OCI-LY1 (cell line): ENCODE results near the gene CELA2A.
"Not testable (repeated sequence)": the region's sequence is repeated elsewhere in the genome, so short reads cannot be mapped to it uniquely, and the experiment has no call there.

Experiments
- H2AFZ ChIP-seq: fragments of 200-600 bp; sonication (generic), shearing (Covaris generic); 2 replicates; pipeline ENCODE4 v1.6.0; 2014; ENCODE audit warnings: antibody characterized with exemption, mild to moderate bottlenecking, low read length
- H3F3A ChIP-seq: fragments of 200-600 bp; sonication (generic), shearing (Covaris generic); 2 replicates; pipeline ENCODE4 v1.6.0; 2014; ENCODE audit warnings: mild to moderate bottlenecking, antibody characterized with exemption, low read length, moderate library complexity; ENCODE audit not compliant: insufficient read depth
- H3K27ac ChIP-seq: fragments of 200-600 bp; sonication (generic); 2 replicates; pipeline ENCODE4 v1.5.1; 2014; ENCODE audit warnings: low read length, mixed run types, mild to moderate bottlenecking, low read depth; ENCODE audit not compliant: poor library complexity, severe bottlenecking
- H3K27me3 ChIP-seq: fragments of 200-600 bp; sonication (generic); 2 replicates; pipeline ENCODE4 v1.6.0; 2014; ENCODE audit warnings: antibody characterized with exemption, mild to moderate bottlenecking, low read length, moderate library complexity; ENCODE audit not compliant: insufficient read depth
- H3K36me3 ChIP-seq: fragments of 200-600 bp; sonication (generic); 2 replicates; pipeline ENCODE4 v1.6.1; 2014; ENCODE audit warnings: mild to moderate bottlenecking, antibody characterized with exemption, low read length, moderate library complexity, mixed read lengths; ENCODE audit not compliant: insufficient read depth
- H3K4me1 ChIP-seq: fragments of 200-600 bp; sonication (generic); 2 replicates; pipeline ENCODE4 v1.5.1; 2014; ENCODE audit warnings: mild to moderate bottlenecking, low read length, moderate library complexity; ENCODE audit not compliant: insufficient read depth, severe bottlenecking
- H3K4me2 ChIP-seq: fragments of 200-600 bp; sonication (generic), shearing (Covaris generic); 2 replicates; pipeline ENCODE4 v1.6.1; 2014; ENCODE audit warnings: low read length
- H3K4me3 ChIP-seq: fragments of 200-600 bp; sonication (generic); 2 replicates; pipeline ENCODE4 v1.5.1; 2014; ENCODE audit warnings: low read length, low read depth, mild to moderate bottlenecking, mixed read lengths; ENCODE audit not compliant: poor library complexity, severe bottlenecking
- H3K79me2 ChIP-seq: fragments of 200-600 bp; shearing (Covaris generic); 2 replicates; pipeline ENCODE4 v1.6.1; 2016; ENCODE audit warnings: mixed run types, low read length, mixed read lengths; ENCODE audit not compliant: insufficient read depth
- H3K9ac ChIP-seq: fragments of 200-600 bp; sonication (generic), shearing (Covaris generic); 2 replicates; pipeline ENCODE4 v1.6.1; 2014; ENCODE audit warnings: mild to moderate bottlenecking, low read length, mixed read lengths
- H3K9me2 ChIP-seq: fragments of 200-600 bp; sonication (generic), shearing (Covaris generic); 2 replicates; pipeline ENCODE4 v1.6.1; 2014; ENCODE audit warnings: low read depth, mild to moderate bottlenecking, low read length, mixed read lengths
- H3K9me3 ChIP-seq: fragments of 200-600 bp; shearing (Covaris generic); 2 replicates; pipeline ENCODE4 v1.6.1; 2014; ENCODE audit warnings: low read length, mixed read lengths
- H4K20me1 ChIP-seq: fragments of 200-600 bp; sonication (generic), shearing (Covaris generic); 2 replicates; pipeline ENCODE4 v1.6.0; 2016; ENCODE audit warnings: mild to moderate bottlenecking, low read length; ENCODE audit not compliant: insufficient read depth
- EZH2 ChIP-seq: fragments of 200-600 bp; sonication (generic), shearing (Covaris generic); IDR thresholded peaks from 2 replicates; pipeline ENCODE4 v1.8.0; 2017; ENCODE audit warnings: borderline replicate concordance, mixed run types, mild to moderate bottlenecking, antibody characterized with exemption, low read length, moderate library complexity, mixed read lengths
- TF ChIP-seq, protein P1 (sequence below): fragments of 200-600 bp; sonication (generic), shearing (Covaris generic); IDR thresholded peaks from 2 replicates; pipeline ENCODE4 v1.5.1; 2017; ENCODE audit warnings: mild to moderate bottlenecking, antibody characterized with exemption, low read length, moderate library complexity, mixed read lengths

Gene CELA2A

GRCh38 chr1:15459771-15460707 is 3.5 kb downstream of the CELA2A start:
- Histone ChIP-seq H3K27ac (no peak overlapping the region), H2AFZ (no peak overlapping the region), H3K4me2 (no peak overlapping the region)

DNA sequence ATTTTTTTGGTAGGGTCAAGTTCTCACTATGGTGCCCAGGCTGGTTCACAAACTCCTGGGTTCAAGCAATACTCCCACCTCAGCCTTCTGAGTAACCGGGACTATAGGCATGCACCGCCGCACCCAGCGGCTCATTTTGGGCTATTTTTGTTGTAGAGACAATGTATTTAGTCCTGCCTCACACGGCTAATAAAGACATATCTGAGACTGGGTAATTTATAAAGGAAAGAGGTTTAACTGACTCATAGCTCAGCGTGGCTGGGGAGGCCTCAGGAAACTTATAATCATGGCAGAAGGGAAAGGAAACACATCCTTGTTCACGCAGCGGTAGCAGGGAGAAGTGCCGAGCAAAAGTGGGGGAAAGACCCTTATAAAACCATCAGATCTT is 4.2 kb downstream of the CELA2A start:
- Histone ChIP-seq H3K4me1 (no peaks in the 10 kb centered on the region), H3K9me2 (no peaks in the 10 kb centered on the region), H3K79me2 (no peaks in the 10 kb centered on the region), H4K20me1 (no peaks in the 10 kb centered on the region), H3K9me3 (no peaks in the 10 kb centered on the region), H3K4me2 (no peak overlapping the region), H3K9ac (no peak overlapping the region), H3K4me3 (no peak overlapping the region), H3K27ac (no peak overlapping the region), H2AFZ (no peak overlapping the region), H3K27me3 (no peaks in the 10 kb centered on the region), H3F3A (no peaks in the 10 kb centered on the region), H3K36me3 (no peaks in the 10 kb centered on the region)
- no peak for TF ChIP-seq EZH2
- TF ChIP-seq, protein P1, sequence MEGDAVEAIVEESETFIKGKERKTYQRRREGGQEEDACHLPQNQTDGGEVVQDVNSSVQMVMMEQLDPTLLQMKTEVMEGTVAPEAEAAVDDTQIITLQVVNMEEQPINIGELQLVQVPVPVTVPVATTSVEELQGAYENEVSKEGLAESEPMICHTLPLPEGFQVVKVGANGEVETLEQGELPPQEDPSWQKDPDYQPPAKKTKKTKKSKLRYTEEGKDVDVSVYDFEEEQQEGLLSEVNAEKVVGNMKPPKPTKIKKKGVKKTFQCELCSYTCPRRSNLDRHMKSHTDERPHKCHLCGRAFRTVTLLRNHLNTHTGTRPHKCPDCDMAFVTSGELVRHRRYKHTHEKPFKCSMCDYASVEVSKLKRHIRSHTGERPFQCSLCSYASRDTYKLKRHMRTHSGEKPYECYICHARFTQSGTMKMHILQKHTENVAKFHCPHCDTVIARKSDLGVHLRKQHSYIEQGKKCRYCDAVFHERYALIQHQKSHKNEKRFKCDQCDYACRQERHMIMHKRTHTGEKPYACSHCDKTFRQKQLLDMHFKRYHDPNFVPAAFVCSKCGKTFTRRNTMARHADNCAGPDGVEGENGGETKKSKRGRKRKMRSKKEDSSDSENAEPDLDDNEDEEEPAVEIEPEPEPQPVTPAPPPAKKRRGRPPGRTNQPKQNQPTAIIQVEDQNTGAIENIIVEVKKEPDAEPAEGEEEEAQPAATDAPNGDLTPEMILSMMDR = no peak

More at GRCh38 chr1:15459771-15460707, 3.5 kb downstream of the CELA2A start:
- Histone ChIP-seq H3K27me3 (no peaks in the 10 kb centered on the region), H4K20me1 (no peaks in the 10 kb centered on the region), H3K36me3 (no peaks in the 10 kb centered on the region), H3F3A (no peaks in the 10 kb centered on the region), H3K9me3 (no peaks in the 10 kb centered on the region), H3K9ac (no peak overlapping the region), H3K4me3 (no peak overlapping the region), H3K4me1 (no peaks in the 10 kb centered on the region), H3K9me2 (no peaks in the 10 kb centered on the region), H3K79me2 (no peaks in the 10 kb centered on the region)
- TF ChIP-seq, protein P1 = no peak
- TF ChIP-seq EZH2 = no peak

DNA sequence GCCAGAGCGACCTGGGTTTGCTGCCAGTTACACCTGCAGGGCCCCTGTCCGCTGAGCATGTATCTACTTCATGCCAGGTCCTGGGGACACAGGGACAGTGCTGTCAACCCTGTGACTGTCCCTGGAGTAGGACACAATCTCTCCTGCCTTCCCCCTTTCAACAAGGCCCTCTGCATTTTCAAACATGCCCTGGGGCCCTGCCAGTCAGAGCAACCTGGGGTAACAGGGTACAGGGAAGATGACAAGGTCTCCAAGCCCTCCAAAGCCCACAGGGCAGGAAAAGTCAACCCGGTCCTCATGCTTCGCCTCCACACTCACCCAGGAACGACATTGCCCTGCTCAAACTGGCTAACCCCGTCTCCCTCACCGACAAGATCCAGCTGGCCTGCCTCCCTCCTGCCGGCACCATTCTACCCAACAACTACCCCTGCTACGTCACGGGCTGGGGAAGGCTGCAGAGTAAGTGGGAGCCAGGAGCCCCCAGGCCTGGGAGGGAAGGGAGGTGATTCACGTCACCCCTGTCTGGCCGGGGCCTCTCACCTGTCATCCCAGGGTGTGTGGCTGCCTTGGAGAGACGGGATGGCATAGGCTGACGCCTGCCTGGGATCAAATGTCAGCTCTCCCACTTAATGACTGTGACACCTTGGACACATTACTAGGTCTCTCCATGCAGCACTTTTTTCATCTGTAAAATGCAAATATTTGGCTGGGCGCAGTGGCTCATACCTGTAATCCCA is 6.7 kb downstream of the CELA2A start:
- H4K20me1 ChIP-seq, H3K27me3 ChIP-seq, H3K9me3 ChIP-seq, H3K9ac ChIP-seq, H3K9me2 ChIP-seq, H3K4me1 ChIP-seq, H3K79me2 ChIP-seq, H3F3A ChIP-seq, H3K4me2 ChIP-seq, H3K36me3 ChIP-seq, H2AFZ ChIP-seq, H3K4me3 ChIP-seq, H3K27ac ChIP-seq: not testable (repeated sequence)

GRCh38 chr1:15463926-15464322 is 7.4 kb downstream of the CELA2A start:
- not testable (repeated sequence) for H3K4me1 ChIP-seq, H3K27me3 ChIP-seq, H3K4me2 ChIP-seq, H3K79me2 ChIP-seq, H3K9me3 ChIP-seq, H3K9ac ChIP-seq, H4K20me1 ChIP-seq, H3K27ac ChIP-seq, H3F3A ChIP-seq, H2AFZ ChIP-seq, H3K4me3 ChIP-seq, H3K36me3 ChIP-seq, H3K9me2 ChIP-seq
